Medulla oblongata (tissue), 1 donor: ENCODE data around the gene IL2RG.

Source experiments
- DNase-seq: peaks from one replicate; pipeline ENCODE4 v3.0.0-alpha.2; 2015; ENCODE audit errors: extremely low spot score

The IL2RG gene

GRCh38 chrX:71111141-71111843, at the start of gene IL2RG:
TSS of gene IL2RG (minus strand) at chrX:71111577. CDS start at chrX:71111539, 38 bp downstream.
- no peak for DNase-seq

GRCh38 chrX:71160475-71160874, 49.1 kb upstream of the IL2RG start:
- no peak for DNase-seq

DNA sequence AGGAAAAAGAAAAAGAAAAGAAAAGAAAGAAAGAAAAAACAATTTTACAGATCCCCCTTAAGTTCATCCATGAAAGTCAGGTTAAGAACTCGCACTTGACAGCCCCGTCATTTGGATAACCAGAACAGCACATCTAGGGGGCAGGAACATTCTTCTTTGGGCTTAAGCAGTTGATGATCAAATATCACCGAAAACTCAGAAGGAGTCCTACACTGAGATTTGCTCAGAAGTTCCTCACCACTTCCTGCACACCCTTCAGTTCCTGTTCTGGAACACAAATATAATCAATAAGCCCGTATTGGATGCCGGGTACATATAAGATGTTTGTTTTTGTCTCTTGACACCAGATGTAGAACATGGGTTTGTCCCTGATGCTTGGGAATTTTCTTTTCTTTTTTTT, 48.0 kb upstream of the IL2RG start:
- DNase-seq = no peak

DNA sequence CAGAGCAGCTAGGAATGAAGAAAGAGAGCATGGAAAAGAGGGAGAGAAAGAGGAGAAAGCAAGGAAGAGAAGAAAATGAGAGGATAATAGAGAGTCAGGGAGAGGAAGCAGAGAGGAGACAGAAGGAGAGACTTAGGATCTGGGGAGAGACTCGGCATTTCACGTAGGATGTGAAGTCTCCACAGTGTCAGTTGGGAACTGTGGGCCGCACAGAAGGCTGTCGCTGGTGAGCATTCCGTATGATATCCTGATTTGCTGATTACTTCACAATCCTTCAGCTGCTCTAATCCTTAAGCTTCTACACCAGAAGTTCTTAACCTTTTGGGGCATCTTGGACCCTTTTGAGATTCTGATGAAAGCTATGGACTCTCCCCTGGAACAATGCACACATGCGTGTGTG, 47.2 kb upstream of the IL2RG start:
- DNase-seq = no peak

GRCh38 chrX:71154641-71155040, 43.3 kb upstream of the IL2RG start:
- no peak for DNase-seq

- DNase-seq = no peak
Measured at GRCh38 chrX:71154196-71154595, 42.8 kb upstream of the IL2RG start.

DNA sequence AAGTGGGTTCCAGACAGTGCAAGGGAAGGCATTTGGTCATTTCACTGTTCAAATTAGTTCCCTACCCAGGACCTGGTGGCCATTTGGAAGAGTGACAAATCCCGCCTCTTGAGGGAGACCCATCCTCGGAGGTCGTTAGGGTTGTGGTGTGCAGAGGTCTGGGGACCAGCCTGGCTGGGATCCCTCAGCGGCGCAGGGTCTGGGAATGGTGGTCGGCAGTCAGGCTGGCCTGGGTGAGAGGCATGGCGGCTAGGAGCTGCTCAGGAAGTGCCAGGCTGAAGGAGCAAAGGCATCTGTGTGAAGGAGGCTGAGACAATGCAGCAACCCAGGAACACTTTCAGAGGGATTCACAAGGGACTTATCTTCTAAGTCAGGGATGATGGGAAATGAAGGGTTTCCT, 40.0 kb upstream of the IL2RG start:
- no peak for DNase-seq

DNA sequence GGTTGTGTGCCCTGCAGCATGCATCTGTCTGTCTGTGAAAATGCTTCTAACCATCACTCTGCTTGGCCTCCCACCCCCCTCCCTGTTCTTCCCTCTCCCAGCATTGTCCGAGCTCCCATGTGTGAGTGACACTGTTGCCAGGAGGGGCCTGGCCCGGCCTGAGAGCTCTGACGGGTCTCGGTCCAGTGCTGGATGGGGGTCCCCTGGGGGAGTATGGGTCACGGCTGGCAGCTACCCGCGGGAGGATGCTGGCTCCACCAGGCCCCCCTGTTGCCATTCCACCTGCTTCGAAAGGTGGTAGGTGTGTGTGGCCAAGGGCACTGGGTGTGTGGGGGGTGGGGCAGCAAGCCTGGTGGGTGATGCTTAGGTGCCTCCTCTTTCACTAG, 36.9 kb upstream of the IL2RG start:
- no peak for DNase-seq

DNA sequence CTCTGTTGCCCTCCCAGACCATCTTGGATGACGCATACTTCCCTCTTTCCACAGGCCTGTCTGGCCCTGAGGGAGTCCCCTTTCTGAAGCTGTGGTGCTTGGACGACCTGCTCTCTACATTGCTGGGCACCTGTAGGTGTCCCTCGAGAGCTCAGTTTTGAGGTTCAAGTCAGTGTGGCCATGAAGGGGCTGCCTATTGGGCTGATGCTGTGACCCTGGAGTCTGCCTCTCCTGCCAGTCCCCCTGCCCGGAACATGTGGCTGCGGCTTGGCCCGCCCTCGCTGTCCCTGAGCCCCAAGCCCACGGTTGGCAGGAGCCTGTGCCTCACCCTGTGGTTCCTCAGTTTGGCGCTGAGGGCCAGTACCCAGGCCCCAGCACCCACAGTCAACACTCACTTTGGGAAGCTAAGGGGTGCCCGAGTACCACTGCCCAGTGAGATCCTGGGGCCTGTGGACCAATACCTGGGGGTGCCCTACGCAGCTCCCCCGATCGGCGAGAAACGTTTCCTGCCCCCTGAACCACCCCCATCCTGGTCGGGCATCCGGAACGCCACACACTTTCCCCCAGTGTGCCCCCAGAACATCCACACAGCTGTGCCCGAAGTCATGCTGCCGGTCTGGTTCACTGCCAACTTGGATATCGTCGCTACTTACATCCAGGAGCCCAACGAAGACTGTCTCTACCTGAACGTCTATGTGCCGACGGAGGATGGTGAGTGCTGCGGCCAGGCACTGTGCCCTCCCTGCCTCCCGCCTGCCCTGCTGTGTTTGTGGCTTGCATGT, 36.3 kb upstream of the IL2RG start:
- peak; percentile 16 for DNase-seq

DNA sequence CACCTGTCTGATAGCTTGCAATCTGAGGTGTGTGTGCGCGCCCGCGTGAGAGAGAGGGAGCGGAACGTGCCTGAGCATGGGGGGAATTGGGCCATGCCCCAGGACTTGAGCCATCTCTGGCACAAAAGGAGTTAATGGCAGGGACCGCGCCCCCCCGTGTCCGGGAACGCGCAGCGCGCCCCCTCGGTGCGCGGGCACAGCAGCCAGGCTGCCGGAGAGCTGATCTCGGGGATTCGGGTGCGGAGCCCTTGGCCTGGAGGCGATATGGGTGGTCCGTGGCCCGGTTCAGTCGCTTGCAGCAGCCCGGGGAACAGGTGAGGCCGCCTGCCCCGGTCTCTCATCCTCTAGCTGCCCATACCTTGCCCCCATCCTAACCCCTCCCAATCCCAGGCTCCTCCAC, 33.3 kb upstream of the IL2RG start, which contains the start of gene NLGN3:
TSS of gene NLGN3 (plus strand) at position 191 of the 400 bp plus-strand sequence. CDS start 2,909 bp downstream, outside the sequence.
- DNase-seq = peak; percentile 33

DNA sequence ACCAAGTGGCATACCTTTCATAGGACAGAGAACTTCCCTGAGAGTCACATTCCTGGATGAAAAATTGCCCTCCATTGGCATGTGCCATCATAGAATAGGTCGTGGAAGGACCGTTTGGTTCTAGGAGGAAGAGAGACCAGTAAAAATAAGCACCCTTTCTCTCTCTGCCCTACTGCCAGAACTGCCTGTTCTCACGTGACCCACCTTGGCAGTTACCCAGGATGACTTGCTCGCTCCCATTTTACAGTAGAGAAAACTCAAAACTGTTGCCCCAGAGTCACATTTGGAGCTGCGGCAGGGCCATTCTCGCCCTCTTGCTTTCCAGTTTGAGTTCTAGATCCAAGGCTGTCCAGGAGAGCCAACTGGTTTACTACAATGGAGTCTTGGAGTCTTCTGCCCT, 32.1 kb upstream of the IL2RG start:
- DNase-seq = peak; percentile 53

GRCh38 chrX:71140440-71140839, 29.1 kb upstream of the IL2RG start:
- DNase-seq = no peak

GRCh38 chrX:71131510-71131909, 20.1 kb upstream of the IL2RG start:
- DNase-seq = no peak

GRCh38 chrX:71128915-71129765, 17.8 kb upstream of the IL2RG start:
- peak; percentile 60 for DNase-seq

DNA sequence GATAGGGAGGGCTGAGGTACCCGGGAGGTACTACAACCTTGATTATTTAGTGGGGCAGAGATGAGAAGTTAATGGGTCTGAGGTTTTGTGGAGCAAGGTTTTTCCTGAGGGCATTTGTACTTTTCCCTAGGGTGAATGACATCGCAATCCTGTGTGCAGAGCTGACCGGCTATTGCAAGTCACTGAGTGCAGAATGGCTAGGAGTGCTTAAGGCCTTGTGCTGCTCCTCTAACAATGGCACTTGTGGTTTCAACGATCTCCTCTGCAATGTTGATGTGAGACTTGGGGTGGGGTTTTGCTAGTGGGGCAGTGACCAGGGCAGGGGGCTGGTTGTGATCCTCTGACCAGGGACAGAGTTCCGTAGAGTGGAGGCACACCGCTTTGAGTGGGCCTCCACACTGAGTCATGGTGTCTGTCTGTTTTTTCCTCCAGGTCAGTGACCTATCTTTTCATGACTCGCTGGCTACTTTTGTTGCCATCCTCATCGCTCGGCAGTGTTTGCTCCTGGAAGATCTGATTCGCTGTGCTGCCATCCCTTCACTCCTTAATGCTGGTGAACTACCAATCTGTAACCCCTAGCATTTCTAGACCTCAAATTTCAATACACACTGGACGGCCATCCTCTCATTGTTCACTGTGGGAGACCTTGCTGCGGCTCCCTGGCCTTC, 16.9 kb upstream of the IL2RG start:
- DNase-seq = no peak

- DNase-seq = peak; percentile 37
Measured at GRCh38 chrX:71118985-71119535, 7.7 kb upstream of the IL2RG start.

- peak; percentile 87 for DNase-seq
Measured at GRCh38 chrX:71118032-71118984, 6.9 kb upstream of the IL2RG start, which contains the start of gene MED12. TSS of gene MED12 (plus strand) at chrX:71118596. CDS start at chrX:71118755, 159 bp downstream.

GRCh38 chrX:71117358-71117757, 6.0 kb upstream of the IL2RG start:
- no peak for DNase-seq

DNA sequence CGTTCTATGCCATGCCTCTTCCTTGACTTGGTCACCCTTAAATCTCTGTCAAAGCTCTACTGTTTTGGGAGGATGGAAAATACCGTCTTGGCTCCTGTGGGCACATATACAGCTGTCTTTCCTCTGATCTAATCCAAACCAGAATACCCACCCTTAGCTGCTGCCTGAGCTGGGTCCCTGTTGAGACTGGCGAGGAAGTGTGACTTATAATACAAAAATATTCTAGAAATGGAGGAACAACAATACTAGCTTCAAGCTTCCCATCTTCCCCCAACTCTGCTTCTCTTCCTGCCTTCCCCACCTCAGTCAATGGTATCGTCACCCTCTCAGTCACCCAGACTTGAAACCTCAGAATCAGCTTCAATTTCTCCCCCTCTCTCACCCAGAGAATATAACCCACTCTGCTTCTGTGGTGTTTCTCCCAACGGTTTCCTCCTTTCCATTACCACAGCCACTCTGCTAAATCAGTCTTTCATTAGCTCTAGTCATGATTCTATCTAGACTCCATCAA, 599 bp upstream of the IL2RG start:
- DNase-seq = no peak

DNA sequence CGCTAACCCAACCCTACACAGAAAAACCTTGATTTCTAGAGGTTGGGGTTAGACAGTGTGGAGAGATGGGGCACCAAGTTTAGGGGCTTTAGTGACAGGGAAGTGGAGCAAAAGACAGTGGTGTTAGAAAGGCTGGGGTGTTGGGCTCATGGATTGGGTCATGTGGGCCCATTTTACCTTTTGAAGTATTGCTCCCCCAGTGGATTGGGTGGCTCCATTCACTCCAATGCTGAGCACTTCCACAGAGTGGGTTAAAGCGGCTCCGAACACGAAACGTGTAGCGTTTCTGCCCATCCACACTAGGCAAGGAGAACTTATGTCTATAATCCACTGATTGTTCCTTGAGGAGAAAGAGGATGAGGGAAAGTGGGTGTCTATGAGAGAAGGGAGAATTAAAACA, 2.3 kb downstream of the IL2RG start:
- no peak for DNase-seq
